ENCODE measurements around the gene CSF1.

GRCh38 chr1:109887271-109887670, 23.4 kb upstream of the CSF1 start:
- no peak for TF ChIP-seq EZH2 (IDR thresholded peaks at IDR 0.05; ENCODE audit: insufficient read depth, poor library complexity, severe bottlenecking)
- no peak for TF ChIP-seq EZH2phosphoT487 (IDR thresholded peaks at IDR 0.05; ENCODE audit: insufficient read depth, low read depth)

Measured in GM23248 (cell line).